ENCODE measurements around the gene LRRC26. TPM values are rescaled to one million over a fixed set of nuclear protein-coding genes. Genes with fewer than 3 reads are reported as not detected.

LRRC26 gene
- total RNA-seq, 1 donor from 2014 or later, result not detected

DNA sequence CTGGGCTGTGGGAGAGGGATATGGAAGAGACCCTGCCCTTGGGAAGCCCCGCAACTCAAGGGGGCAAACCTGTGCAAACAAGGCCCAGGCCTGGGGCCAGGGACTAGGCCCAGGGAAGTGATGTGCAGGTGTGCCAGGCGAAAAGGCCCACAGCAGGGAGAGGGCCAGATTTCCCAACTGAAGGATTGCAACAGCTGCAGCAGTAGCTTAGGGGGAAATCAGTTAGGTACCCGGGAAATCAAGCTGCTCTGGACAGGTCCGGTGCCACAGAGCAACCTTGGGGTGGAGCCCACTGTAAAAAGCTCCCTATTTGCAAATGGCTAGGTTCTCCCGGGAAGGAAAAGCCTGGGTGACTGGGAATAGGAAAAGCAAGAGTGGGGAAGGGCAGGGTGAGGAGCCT, 20.5 kb downstream of the LRRC26 start:
- Mint-ChIP-seq H3K27me3 (ENCODE audit: low read depth) (peaks cover 19% of the 10 kb centered on the region), H3K4me3 (no peak overlapping the region), H3K4me1 (no peaks in the 10 kb centered on the region), H3K27ac (no peak overlapping the region), H3K9me3 (no peaks in the 10 kb centered on the region), H3K36me3 (no peaks in the 10 kb centered on the region)
- no peak for DNase-seq (ENCODE audit: low spot score in 2 of 2, unreplicated experiment in 2 of 2)
- TF ChIP-seq, protein P1, sequence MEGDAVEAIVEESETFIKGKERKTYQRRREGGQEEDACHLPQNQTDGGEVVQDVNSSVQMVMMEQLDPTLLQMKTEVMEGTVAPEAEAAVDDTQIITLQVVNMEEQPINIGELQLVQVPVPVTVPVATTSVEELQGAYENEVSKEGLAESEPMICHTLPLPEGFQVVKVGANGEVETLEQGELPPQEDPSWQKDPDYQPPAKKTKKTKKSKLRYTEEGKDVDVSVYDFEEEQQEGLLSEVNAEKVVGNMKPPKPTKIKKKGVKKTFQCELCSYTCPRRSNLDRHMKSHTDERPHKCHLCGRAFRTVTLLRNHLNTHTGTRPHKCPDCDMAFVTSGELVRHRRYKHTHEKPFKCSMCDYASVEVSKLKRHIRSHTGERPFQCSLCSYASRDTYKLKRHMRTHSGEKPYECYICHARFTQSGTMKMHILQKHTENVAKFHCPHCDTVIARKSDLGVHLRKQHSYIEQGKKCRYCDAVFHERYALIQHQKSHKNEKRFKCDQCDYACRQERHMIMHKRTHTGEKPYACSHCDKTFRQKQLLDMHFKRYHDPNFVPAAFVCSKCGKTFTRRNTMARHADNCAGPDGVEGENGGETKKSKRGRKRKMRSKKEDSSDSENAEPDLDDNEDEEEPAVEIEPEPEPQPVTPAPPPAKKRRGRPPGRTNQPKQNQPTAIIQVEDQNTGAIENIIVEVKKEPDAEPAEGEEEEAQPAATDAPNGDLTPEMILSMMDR (IDR thresholded peaks at IDR 0.05; ENCODE audit: unreplicated experiment), result no peak

DNA sequence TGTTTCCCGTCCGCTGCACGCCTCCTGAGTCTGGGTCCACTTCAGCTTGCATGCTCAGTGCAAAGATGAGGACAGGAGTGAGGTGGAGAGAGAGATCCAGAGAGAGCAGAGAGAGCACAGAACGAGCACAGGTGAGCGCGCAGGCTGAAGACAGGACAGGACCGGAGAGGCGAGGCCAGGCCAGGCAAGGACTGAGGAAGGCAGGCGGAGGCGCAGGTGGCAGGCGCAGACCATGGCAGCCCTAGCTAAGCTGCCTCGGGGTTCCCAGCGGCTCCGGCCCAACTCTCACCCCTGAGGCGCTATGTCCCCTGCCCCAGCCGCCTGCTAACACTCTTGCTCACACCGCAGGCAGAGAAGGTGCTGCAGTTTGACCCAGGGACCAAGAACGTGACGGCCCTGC, 21.2 kb downstream of the LRRC26 start:
- H3K27ac Mint-ChIP-seq, result no peak overlapping the region
- H3K4me3 Mint-ChIP-seq, result no peak overlapping the region
- peaks cover 25% of the 10 kb centered on the region for H3K27me3 Mint-ChIP-seq (ENCODE audit: low read depth)

DNA sequence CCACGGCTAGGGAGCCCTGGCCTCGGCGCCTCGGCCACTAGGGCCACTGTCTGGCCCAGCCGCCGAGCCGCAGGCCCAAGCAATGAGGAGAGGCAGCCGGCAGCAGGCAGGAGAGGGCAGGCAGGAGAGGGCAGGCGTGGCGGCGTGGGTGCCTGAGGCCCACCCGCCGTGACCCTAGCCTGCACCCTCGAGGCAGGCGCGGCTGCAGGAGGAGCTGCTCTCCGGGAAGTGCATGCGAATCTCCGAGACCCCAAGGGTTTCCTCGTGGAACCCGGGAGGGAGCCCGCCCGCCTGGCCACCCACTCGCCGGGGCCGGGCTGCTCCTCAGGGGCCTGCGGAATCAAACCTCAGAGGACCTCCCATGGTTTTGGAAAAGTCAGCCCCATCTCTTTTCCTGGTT, 21.6 kb downstream of the LRRC26 start:
- no peak overlapping the region for H3K4me3 Mint-ChIP-seq
- no peaks in the 10 kb centered on the region for H3K9me3 Mint-ChIP-seq
- H3K36me3 Mint-ChIP-seq, result no peaks in the 10 kb centered on the region
- H3K27ac Mint-ChIP-seq, result no peak overlapping the region
- no peaks in the 10 kb centered on the region for H3K4me1 Mint-ChIP-seq
- peaks cover 29% of the 10 kb centered on the region for H3K27me3 Mint-ChIP-seq (ENCODE audit: low read depth)
- TF ChIP-seq, protein P1 (IDR thresholded peaks at IDR 0.05; ENCODE audit: unreplicated experiment), result no peak
- DNase-seq (ENCODE audit: low spot score in 2 of 2, unreplicated experiment in 2 of 2), result no peak

More for the DNA sequence above, 21.2 kb downstream of the LRRC26 start:
- TF ChIP-seq, protein P1 (IDR thresholded peaks at IDR 0.05; ENCODE audit: unreplicated experiment), result no peak
- DNase-seq (ENCODE audit: low spot score in 2 of 2, unreplicated experiment in 2 of 2), result no peak
- Mint-ChIP-seq H3K9me3 (no peaks in the 10 kb centered on the region), H3K36me3 (no peaks in the 10 kb centered on the region), H3K4me1 (no peaks in the 10 kb centered on the region)

DNA sequence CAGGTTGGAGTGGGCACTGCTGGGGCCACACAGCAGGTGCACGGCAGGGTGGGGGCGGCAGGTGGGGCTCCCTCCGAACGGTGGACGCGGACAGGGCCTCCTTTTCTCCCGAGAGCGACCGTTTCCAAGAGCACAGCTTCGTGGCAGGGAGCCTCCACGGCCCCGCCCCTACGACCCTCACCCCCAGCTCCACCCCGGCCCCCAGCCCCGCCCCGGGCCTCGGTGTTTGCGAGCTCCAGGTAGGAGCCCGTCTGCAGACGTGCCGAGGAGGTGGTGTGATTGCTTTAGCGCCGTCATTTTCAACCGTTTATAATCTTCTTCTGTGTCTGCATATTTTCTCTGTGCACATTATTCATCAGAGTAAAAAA, 22.1 kb downstream of the LRRC26 start:
- H3K4me1 Mint-ChIP-seq, result no peaks in the 10 kb centered on the region
- DNase-seq (ENCODE audit: low spot score in 2 of 2, unreplicated experiment in 2 of 2), result no peak
- no peaks in the 10 kb centered on the region for H3K9me3 Mint-ChIP-seq
- H3K4me3 Mint-ChIP-seq, result no peak overlapping the region
- H3K27ac Mint-ChIP-seq, result no peak overlapping the region
- H3K27me3 Mint-ChIP-seq (ENCODE audit: low read depth), result peaks cover 32% of the 10 kb centered on the region
- TF ChIP-seq, protein P1 (IDR thresholded peaks at IDR 0.05; ENCODE audit: unreplicated experiment), result no peak
- no peaks in the 10 kb centered on the region for H3K36me3 Mint-ChIP-seq

DNA sequence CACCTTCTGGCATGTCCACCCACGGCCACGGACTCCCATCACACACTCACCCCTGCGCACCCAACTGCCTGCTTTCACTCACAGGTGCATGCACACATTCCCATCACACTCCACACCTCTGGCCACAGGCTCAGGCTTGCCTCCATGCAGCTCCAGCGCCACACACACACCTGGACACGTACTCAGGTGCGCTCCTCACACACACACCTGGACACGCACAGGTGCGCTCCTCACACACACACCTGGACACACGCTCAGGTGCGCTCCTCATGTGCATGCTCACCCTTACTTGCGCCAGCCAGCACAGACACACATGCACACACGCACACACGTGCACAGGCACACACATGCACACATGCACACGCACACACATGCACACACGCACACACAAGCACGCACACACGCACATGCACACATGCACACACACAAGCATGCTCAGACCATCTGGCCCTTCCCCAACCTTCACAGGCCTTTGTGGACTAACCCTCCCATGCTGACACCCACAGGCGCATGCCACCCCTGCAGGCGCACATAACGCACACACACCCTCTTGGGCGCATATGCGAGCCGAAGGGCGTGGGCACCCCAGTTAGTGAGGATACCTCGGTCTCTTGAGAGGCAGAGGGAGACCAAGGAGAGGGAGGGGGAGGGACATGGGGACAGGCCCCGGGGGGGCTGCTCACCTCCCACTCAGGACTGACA, 22.6 kb downstream of the LRRC26 start:
- no peak overlapping the region for H3K4me3 Mint-ChIP-seq
- peaks cover 37% of the 10 kb centered on the region for H3K27me3 Mint-ChIP-seq (ENCODE audit: low read depth)
- no peaks in the 10 kb centered on the region for H3K9me3 Mint-ChIP-seq
- no peak for DNase-seq (ENCODE audit: low spot score in 2 of 2, unreplicated experiment in 2 of 2)
- no peak overlapping the region for H3K27ac Mint-ChIP-seq
- TF ChIP-seq, protein P1 (IDR thresholded peaks at IDR 0.05; ENCODE audit: unreplicated experiment), result no peak
- H3K36me3 Mint-ChIP-seq, result no peaks in the 10 kb centered on the region
- no peaks in the 10 kb centered on the region for H3K4me1 Mint-ChIP-seq
